SKM-1 (cell line): ENCODE data around the gene DEFB125.

Experiments used
- DNase-seq: peaks from one replicate; lab custom pipeline; 2025; ENCODE audit not compliant: unreplicated experiment; lab: John Stamatoyannopoulos, UW

Gene DEFB125

DNA sequence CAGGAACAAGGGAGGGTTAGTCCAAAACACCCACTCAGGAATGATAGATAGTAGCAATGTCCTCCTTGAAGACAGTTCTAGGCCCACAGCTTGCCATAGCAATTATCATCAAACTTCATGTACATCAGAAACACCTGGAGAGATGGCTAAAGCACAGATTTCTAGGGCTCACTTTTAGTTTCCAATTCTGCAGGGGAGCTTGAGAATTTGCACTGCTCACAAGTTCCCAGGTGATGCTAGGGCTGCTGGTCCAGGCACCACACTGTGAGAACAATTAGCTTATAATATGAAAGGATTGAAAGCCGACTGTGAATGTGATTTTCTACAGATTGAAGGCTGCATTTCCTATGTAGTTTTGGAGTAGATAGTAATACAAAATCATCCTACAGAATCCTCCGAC is 58.4 kb downstream of the DEFB125 start:
- no peak for DNase-seq
